Loucy (cell line): ENCODE data around the gene PLA2G4C.

ENCODE experiments used
- H2AFZ ChIP-seq: fragments of 200-600 bp; sonication (generic); 2 replicates; pipeline ENCODE4 v1.6.0; 2016; ENCODE audit warnings: antibody characterized with exemption, mild to moderate bottlenecking, low read length, moderate library complexity
- H3F3A ChIP-seq: fragments of 200-600 bp; 2 replicates; pipeline ENCODE4 v1.6.0; 2016; ENCODE audit warnings: antibody characterized with exemption, low read depth, mild to moderate bottlenecking
- H3K27me3 ChIP-seq: fragments of 200-600 bp; sonication (generic); 2 replicates; pipeline ENCODE4 v1.6.1; 2014; ENCODE audit warnings: low read length, mild to moderate bottlenecking; ENCODE audit not compliant: insufficient read depth, poor library complexity, severe bottlenecking
- H3K36me3 ChIP-seq: fragments of 200-600 bp; sonication (generic); 2 replicates; pipeline ENCODE4 v1.6.1; 2016; ENCODE audit warnings: low read length; ENCODE audit not compliant: insufficient read depth
- H3K4me1 ChIP-seq: fragments of 200-600 bp; sonication (generic); 2 replicates; pipeline ENCODE4 v1.5.1; 2014; ENCODE audit warnings: low read length, mild to moderate bottlenecking; ENCODE audit not compliant: insufficient read depth, poor library complexity, severe bottlenecking
- H3K4me2 ChIP-seq: fragments of 200-600 bp; sonication (generic); 2 replicates; pipeline ENCODE4 v1.6.0; 2014; ENCODE audit warnings: antibody characterized with exemption, low read length, low read depth, mild to moderate bottlenecking; ENCODE audit not compliant: poor library complexity, severe bottlenecking
- H3K4me3 ChIP-seq: fragments of 200-600 bp; sonication (generic); 2 replicates; pipeline ENCODE4 v1.5.1; 2014; ENCODE audit warnings: low read length, mild to moderate bottlenecking, mixed read lengths; ENCODE audit not compliant: poor library complexity, severe bottlenecking
- H3K79me2 ChIP-seq: fragments of 200-600 bp; sonication (generic); 2 replicates; pipeline ENCODE4 v1.6.1; 2014; ENCODE audit warnings: low read length; ENCODE audit not compliant: insufficient read depth
- H3K9ac ChIP-seq: fragments of 200-600 bp; sonication (generic); 2 replicates; pipeline ENCODE4 v1.6.0; 2014; ENCODE audit warnings: mild to moderate bottlenecking, low read depth, low read length, moderate library complexity; ENCODE audit not compliant: poor library complexity, severe bottlenecking
- H3K9me2 ChIP-seq: fragments of 200-600 bp; sonication (generic); replicated peaks from 2 replicates; pipeline ENCODE4 v1.6.1; 2016; ENCODE audit warnings: low read depth, low read length, mixed read lengths
- H3K9me3 ChIP-seq: fragments of 200-600 bp; sonication (generic); 2 replicates; pipeline ENCODE4 v1.6.1; 2014; ENCODE audit warnings: mild to moderate bottlenecking, antibody characterized with exemption, low read length, low read depth; ENCODE audit not compliant: insufficient read depth
- H4K20me1 ChIP-seq: fragments of 200-600 bp; sonication (generic); 2 replicates; pipeline ENCODE4 v1.6.0; 2014; ENCODE audit warnings: antibody characterized with exemption, low read length, mild to moderate bottlenecking; ENCODE audit not compliant: insufficient read depth, poor library complexity, severe bottlenecking
- CTCF ChIP-seq: fragments of 200-600 bp; sonication (generic); conservative IDR thresholded peaks from 2 replicates; pipeline ENCODE4 v1.5.1; 2014; ENCODE audit warnings: mild to moderate bottlenecking, antibody characterized with exemption, low read length
- EZH2phosphoT487 ChIP-seq: fragments of 200-600 bp; IDR thresholded peaks from 2 replicates; pipeline ENCODE4 v1.6.1; 2018; ENCODE audit warnings: antibody characterized with exemption, mild to moderate bottlenecking, moderate library complexity, borderline replicate concordance

Gene PLA2G4C

GRCh38 chr19:48053076-48053475 is 57.5 kb downstream of the PLA2G4C start:
- Histone ChIP-seq H3K27me3 (no peaks in the 10 kb centered on the region), H3F3A (no peaks in the 10 kb centered on the region), H2AFZ (no peak overlapping the region), H3K9me3 (no peaks in the 10 kb centered on the region; the same call in 1 of the 2 replicates), H3K4me3 (no peak overlapping the region), H3K9ac (no peak overlapping the region), H4K20me1 (no peaks in the 10 kb centered on the region), H3K4me2 (no peak overlapping the region), H3K9me2 (no peaks in the 10 kb centered on the region), H3K4me1 (no peaks in the 10 kb centered on the region), H3K36me3 (no peaks in the 10 kb centered on the region), H3K79me2 (no peaks in the 10 kb centered on the region)
- no peak for TF ChIP-seq EZH2phosphoT487
- TF ChIP-seq CTCF: no peak

- H3K9me3 ChIP-seq: no peaks in the 10 kb centered on the region; the same call in 1 of the 2 replicates
- TF ChIP-seq CTCF (no peak), EZH2phosphoT487 (no peak)
- H3K4me2 ChIP-seq: no peak overlapping the region
Observed at GRCh38 chr19:48051335-48052033, 59.1 kb downstream of the PLA2G4C start.

GRCh38 chr19:48044561-48044960 is 66.1 kb downstream of the PLA2G4C start:
- Histone ChIP-seq H3K4me3 (no peak overlapping the region), H3F3A (no peaks in the 10 kb centered on the region), H2AFZ (no peak overlapping the region), H3K27me3 (no peaks in the 10 kb centered on the region), H3K9me3 (peaks cover 6% of the 10 kb centered on the region; the same call in 1 of the 2 replicates), H3K4me1 (no peaks in the 10 kb centered on the region), H3K4me2 (no peak overlapping the region), H3K79me2 (no peaks in the 10 kb centered on the region), H3K9ac (no peak overlapping the region), H4K20me1 (no peaks in the 10 kb centered on the region), H3K9me2 (no peaks in the 10 kb centered on the region), H3K36me3 (no peaks in the 10 kb centered on the region)
- TF ChIP-seq EZH2phosphoT487 (no peak), CTCF (no peak)

More at GRCh38 chr19:48051335-48052033, 59.1 kb downstream of the PLA2G4C start:
- H3K36me3 ChIP-seq: no peaks in the 10 kb centered on the region
- H3K4me1 ChIP-seq: no peaks in the 10 kb centered on the region
- H3K27me3 ChIP-seq: no peaks in the 10 kb centered on the region
- no peak overlapping the region for H3K4me3 ChIP-seq
- H3F3A ChIP-seq: no peaks in the 10 kb centered on the region
- no peaks in the 10 kb centered on the region for H3K79me2 ChIP-seq
- no peaks in the 10 kb centered on the region for H4K20me1 ChIP-seq
- H2AFZ ChIP-seq: no peak overlapping the region
- no peak overlapping the region for H3K9ac ChIP-seq
- no peaks in the 10 kb centered on the region for H3K9me2 ChIP-seq
